Left lobe of liver (tissue), 2 donors: ENCODE data around the gene IL20RB. TPM values are rescaled to one million over a fixed set of nuclear protein-coding genes. Genes with fewer than 3 reads are reported as not detected.
A peak's percentile ranks its signal among the peaks of the same experiment; 100 is the strongest.
"Not testable (repeated sequence)": the region's sequence is repeated elsewhere in the genome, so short reads cannot be mapped to it uniquely, and the experiment has no call there.

Source experiments
- ATAC-seq: fragments of 200-7000 bp; cut with Tn5 transposase; one replicate; pipeline ENCODE4 v1.9.1; 2020; ENCODE audit warnings: mild to moderate bottlenecking, moderate library complexity
- DNase-seq: peaks from one replicate; pipeline ENCODE4 v3.0.0-alpha.2; 2020; ENCODE audit warnings: low spot score
- total RNA-seq: library from RNA; stranded (reverse); gene quantifications from one replicate; pipeline ENCODE4 v1.2.1, GENCODE V29; 2021
- donor health status: DM: no; HTN: no; CAD: no; lungs with moderate emphysema.
- donor health status: DM: no; HTN: yes; CAD: no.

IL20RB gene
- total RNA-seq, 1 donor from 2014 or later, result 6.9 TPM

- ATAC-seq (no peak), DNase-seq (no peak)
Measured at GRCh38 chr3:136942803-136943202, 15.0 kb upstream of the IL20RB start.

- ATAC-seq, result no peak
- no peak for DNase-seq
Measured at GRCh38 chr3:136943436-136943835, 14.3 kb upstream of the IL20RB start.

- no peak for ATAC-seq
Measured at GRCh38 chr3:136946978-136947377, 10.8 kb upstream of the IL20RB start.

GRCh38 chr3:136947477-136947876, 10.3 kb upstream of the IL20RB start:
- DNase-seq (no peak), ATAC-seq (peak; percentile 23)

More at GRCh38 chr3:136946978-136947377, 10.8 kb upstream of the IL20RB start:
- no peak for DNase-seq

- ATAC-seq (no peak), DNase-seq (no peak)
Measured at GRCh38 chr3:136949146-136949545, 8.6 kb upstream of the IL20RB start.

GRCh38 chr3:136949708-136950107, 8.1 kb upstream of the IL20RB start:
- ATAC-seq (no peak), DNase-seq (no peak)

GRCh38 chr3:136950623-136951022, 7.2 kb upstream of the IL20RB start:
- DNase-seq (no peak), ATAC-seq (no peak)

GRCh38 chr3:136952292-136952691, 5.5 kb upstream of the IL20RB start:
- ATAC-seq (no peak), DNase-seq (no peak)

- no peak for DNase-seq
- ATAC-seq, result no peak
Measured at GRCh38 chr3:136954251-136954650, 3.5 kb upstream of the IL20RB start.

- DNase-seq (no peak), ATAC-seq (peak; percentile 4)
Measured at GRCh38 chr3:136954980-136955780, 2.6 kb upstream of the IL20RB start.

GRCh38 chr3:136955813-136956212, 2.0 kb upstream of the IL20RB start:
- ATAC-seq, result peak; percentile 64
- no peak for DNase-seq

GRCh38 chr3:136956971-136957370, 812 bp upstream of the IL20RB start:
- no peak for DNase-seq
- no peak for ATAC-seq

GRCh38 chr3:136958939-136959338, 1.2 kb downstream of the IL20RB start:
- ATAC-seq, result no peak
- DNase-seq, result no peak

GRCh38 chr3:136959599-136959998, 1.8 kb downstream of the IL20RB start:
- no peak for DNase-seq
- no peak for ATAC-seq

- ATAC-seq (peak; percentile 61), DNase-seq (no peak)
Measured at GRCh38 chr3:136960838-136961836, 3.4 kb downstream of the IL20RB start.

- DNase-seq (no peak), ATAC-seq (no peak)
Measured at GRCh38 chr3:136962927-136963326, 5.1 kb downstream of the IL20RB start.

- ATAC-seq, DNase-seq: not testable (repeated sequence)
Measured at GRCh38 chr3:136969539-136969938, 11.8 kb downstream of the IL20RB start.

- DNase-seq (no peak), ATAC-seq (no peak)
Measured at GRCh38 chr3:136973352-136973751, 15.6 kb downstream of the IL20RB start.

GRCh38 chr3:136974670-136975069, 16.9 kb downstream of the IL20RB start:
- DNase-seq, result no peak
- no peak for ATAC-seq

GRCh38 chr3:136979204-136979603, 21.4 kb downstream of the IL20RB start:
- no peak for DNase-seq
- ATAC-seq, result no peak

GRCh38 chr3:136979684-136980083, 21.9 kb downstream of the IL20RB start:
- DNase-seq (no peak), ATAC-seq (no peak)

- DNase-seq (no peak), ATAC-seq (no peak)
Measured at GRCh38 chr3:136982033-136982432, 24.2 kb downstream of the IL20RB start.
